ENCODE results near the gene CLCF1. TPM values are rescaled to one million over a fixed set of nuclear protein-coding genes. Genes with fewer than 3 reads are reported as not detected.
A peak's percentile ranks its signal among the peaks of the same experiment; 100 is the strongest.

Gene CLCF1
- total and polyA plus RNA-seq, 2 of the 13 experiments (the other 11 are each of a cell fraction or from before 2014, with no cell fraction given) = 0.49 to 0.78 TPM

GRCh38 chr11:67354075-67355022 lies 19.0 kb downstream of the CLCF1 start (continued):
- TF ChIP-seq ZNF430 (CRISPR knock-in tag; IDR thresholded peaks at IDR 0.05) = peak; percentile 64; the same call in 1 of the 2 replicates
- TF ChIP-seq XBP1 (CRISPR knock-in tag; IDR thresholded peaks at IDR 0.05) = no peak
- TF ChIP-seq ATF1 (CRISPR knock-in tag; IDR thresholded peaks at IDR 0.05) = no peak
- TF ChIP-seq ZNF567 (CRISPR knock-in tag; IDR thresholded peaks at IDR 0.05; ENCODE audit: borderline replicate concordance) = 0 out of 2 replicates have a peak, but pooled peaks have one; percentile 74
- no peak; the same call in 1 of the 2 replicates for TF ChIP-seq ZFY (CRISPR knock-in tag; IDR thresholded peaks at IDR 0.05)
- no peak for TF ChIP-seq SMYD3 (CRISPR knock-in tag; IDR thresholded peaks at IDR 0.05)
- TF ChIP-seq YEATS2 (CRISPR knock-in tag; IDR thresholded peaks at IDR 0.05; ENCODE audit: borderline replicate concordance) = peak; percentile 84; the same call in 1 of the 2 replicates
- TF ChIP-seq, protein P1, sequence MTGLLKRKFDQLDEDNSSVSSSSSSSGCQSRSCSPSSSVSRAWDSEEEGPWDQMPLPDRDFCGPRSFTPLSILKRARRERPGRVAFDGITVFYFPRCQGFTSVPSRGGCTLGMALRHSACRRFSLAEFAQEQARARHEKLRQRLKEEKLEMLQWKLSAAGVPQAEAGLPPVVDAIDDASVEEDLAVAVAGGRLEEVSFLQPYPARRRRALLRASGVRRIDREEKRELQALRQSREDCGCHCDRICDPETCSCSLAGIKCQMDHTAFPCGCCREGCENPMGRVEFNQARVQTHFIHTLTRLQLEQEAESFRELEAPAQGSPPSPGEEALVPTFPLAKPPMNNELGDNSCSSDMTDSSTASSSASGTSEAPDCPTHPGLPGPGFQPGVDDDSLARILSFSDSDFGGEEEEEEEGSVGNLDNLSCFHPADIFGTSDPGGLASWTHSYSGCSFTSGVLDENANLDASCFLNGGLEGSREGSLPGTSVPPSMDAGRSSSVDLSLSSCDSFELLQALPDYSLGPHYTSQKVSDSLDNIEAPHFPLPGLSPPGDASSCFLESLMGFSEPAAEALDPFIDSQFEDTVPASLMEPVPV (CRISPR knock-in tag; IDR thresholded peaks at IDR 0.05) = no peak
- no peak for TF ChIP-seq ZNF564 (CRISPR knock-in tag; IDR thresholded peaks at IDR 0.05)
- TF ChIP-seq HES4 (CRISPR knock-in tag; IDR thresholded peaks at IDR 0.05; ENCODE audit: borderline replicate concordance) = no peak
- peak; percentile 60 for TF ChIP-seq ZFX (CRISPR knock-in tag; IDR thresholded peaks at IDR 0.05; ENCODE audit: low read depth)
- TF ChIP-seq, protein P2, sequence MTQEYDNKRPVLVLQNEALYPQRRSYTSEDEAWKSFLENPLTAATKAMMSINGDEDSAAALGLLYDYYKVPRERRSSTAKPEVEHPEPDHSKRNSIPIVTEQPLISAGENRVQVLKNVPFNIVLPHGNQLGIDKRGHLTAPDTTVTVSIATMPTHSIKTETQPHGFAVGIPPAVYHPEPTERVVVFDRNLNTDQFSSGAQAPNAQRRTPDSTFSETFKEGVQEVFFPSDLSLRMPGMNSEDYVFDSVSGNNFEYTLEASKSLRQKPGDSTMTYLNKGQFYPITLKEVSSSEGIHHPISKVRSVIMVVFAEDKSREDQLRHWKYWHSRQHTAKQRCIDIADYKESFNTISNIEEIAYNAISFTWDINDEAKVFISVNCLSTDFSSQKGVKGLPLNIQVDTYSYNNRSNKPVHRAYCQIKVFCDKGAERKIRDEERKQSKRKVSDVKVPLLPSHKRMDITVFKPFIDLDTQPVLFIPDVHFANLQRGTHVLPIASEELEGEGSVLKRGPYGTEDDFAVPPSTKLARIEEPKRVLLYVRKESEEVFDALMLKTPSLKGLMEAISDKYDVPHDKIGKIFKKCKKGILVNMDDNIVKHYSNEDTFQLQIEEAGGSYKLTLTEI (CRISPR knock-in tag; conservative IDR thresholded peaks at IDR 0.05) = no peak
- TF ChIP-seq, protein P3, sequence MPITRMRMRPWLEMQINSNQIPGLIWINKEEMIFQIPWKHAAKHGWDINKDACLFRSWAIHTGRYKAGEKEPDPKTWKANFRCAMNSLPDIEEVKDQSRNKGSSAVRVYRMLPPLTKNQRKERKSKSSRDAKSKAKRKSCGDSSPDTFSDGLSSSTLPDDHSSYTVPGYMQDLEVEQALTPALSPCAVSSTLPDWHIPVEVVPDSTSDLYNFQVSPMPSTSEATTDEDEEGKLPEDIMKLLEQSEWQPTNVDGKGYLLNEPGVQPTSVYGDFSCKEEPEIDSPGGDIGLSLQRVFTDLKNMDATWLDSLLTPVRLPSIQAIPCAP (CRISPR knock-in tag; IDR thresholded peaks at IDR 0.05; ENCODE audit: low read depth) = no peak
- peak; percentile 87 for TF ChIP-seq FOXA3 (CRISPR knock-in tag; IDR thresholded peaks at IDR 0.05)
- peak; percentile 19; the same call in 1 of the 2 replicates for TF ChIP-seq GFI1 (CRISPR knock-in tag; IDR thresholded peaks at IDR 0.05; ENCODE audit: borderline replicate concordance)
- no peak for TF ChIP-seq ZNF773 (CRISPR knock-in tag; IDR thresholded peaks at IDR 0.05; ENCODE audit: borderline replicate concordance)
- TF ChIP-seq IKZF1 (IDR thresholded peaks at IDR 0.05) = no peak
- TF ChIP-seq ZNF232 (CRISPR knock-in tag; IDR thresholded peaks at IDR 0.05; ENCODE audit: borderline replicate concordance) = no peak
- TF ChIP-seq ZNF570 (CRISPR knock-in tag; IDR thresholded peaks at IDR 0.05; ENCODE audit: borderline replicate concordance) = no peak
- no peak for TF ChIP-seq ZNF44 (CRISPR knock-in tag; IDR thresholded peaks at IDR 0.05)
- no peak for TF ChIP-seq ZSCAN12 (CRISPR knock-in tag; IDR thresholded peaks at IDR 0.05)
- TF ChIP-seq CBX1 (IDR thresholded peaks at IDR 0.05; ENCODE audit: low read depth) = peak; percentile 42
- TF ChIP-seq ZNF121 (CRISPR knock-in tag; IDR thresholded peaks at IDR 0.05) = peak; percentile 52; the same call in 1 of the 2 replicates
- no peak for TF ChIP-seq KAT2B (IDR thresholded peaks at IDR 0.05; ENCODE audit: borderline replicate concordance, low read depth, low read length)
- TF ChIP-seq DPF2 (CRISPR knock-in tag; IDR thresholded peaks at IDR 0.05; ENCODE audit: borderline replicate concordance, low read depth) = no peak
- no peak for TF ChIP-seq NR1H2 (CRISPR knock-in tag; IDR thresholded peaks at IDR 0.05; ENCODE audit: borderline replicate concordance, low read depth)
- TF ChIP-seq SIX1 (CRISPR knock-in tag; IDR thresholded peaks at IDR 0.05; ENCODE audit: borderline replicate concordance) = no peak
- peak; percentile 55; the same call in 1 of the 2 replicates for TF ChIP-seq ZNF652 (CRISPR knock-in tag; IDR thresholded peaks at IDR 0.05; ENCODE audit: borderline replicate concordance, low read depth)

Data from HepG2 (cell line).